Measurements from ENCODE around the gene SARDH. TPM values are rescaled to one million over a fixed set of nuclear protein-coding genes. Genes with fewer than 3 reads are reported as not detected.

SARDH gene
- total RNA-seq, 1 donor from 2014 or later = 1.3 TPM

GRCh38 chr9:133738640-133739225, 581 bp upstream of the SARDH start:
- intact Hi-C loops (cut with DNase I) = no loop called here
- peak; percentile 55 for DNase-seq (ENCODE audit: low spot score)

DNA sequence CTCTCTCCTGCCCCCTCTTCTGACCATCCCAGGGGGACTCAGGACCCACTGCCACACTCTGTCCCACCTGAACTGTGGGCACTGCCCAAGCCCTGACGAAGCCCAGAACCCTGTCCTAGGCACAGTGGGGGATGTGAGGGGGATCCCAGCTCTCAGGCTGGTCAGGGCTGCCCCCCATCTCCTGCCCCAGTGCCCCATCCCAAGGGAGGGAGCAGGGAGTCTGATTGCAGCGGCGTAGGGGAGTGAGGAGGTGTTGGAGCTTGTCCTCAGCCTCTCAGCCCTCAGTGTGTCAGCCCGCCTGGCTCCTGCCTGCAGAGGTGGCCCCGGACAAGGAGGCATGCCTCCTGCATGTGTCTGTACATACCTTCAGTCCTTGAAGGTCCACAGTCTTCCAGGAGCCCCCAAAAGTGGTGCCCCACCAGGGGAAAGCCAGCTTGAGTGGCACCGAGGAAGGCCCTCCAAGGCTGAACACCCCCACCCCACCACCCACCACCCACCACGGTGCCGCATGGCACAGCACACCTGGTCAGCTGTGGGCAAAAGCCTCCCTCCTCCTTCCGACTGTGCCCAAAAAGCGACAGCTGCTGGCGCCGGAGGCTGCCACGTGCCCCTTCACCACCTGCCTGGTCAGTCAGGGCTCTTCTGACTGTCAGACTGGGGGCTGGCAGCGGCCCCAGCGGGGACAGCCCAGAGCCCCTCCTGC, 930 bp downstream of the SARDH start:
- intact Hi-C loops (cut with DNase I) = no loop called here

GRCh38 chr9:133735931-133736330, 2.2 kb downstream of the SARDH start:
- no peak for DNase-seq (ENCODE audit: low spot score)
- intact Hi-C loops (cut with DNase I) = no loop called here

More for the DNA sequence above, 930 bp downstream of the SARDH start:
- DNase-seq (ENCODE audit: low spot score) = peak; percentile 64

- intact Hi-C loops (cut with DNase I) = no loop called here
- peak; percentile 24 for DNase-seq (ENCODE audit: low spot score)
Measured at GRCh38 chr9:133735415-133735775, 2.8 kb downstream of the SARDH start.

GRCh38 chr9:133734590-133735414, 3.4 kb downstream of the SARDH start:
- intact Hi-C loops (cut with DNase I) = no loop called here
- DNase-seq (ENCODE audit: low spot score) = peak; percentile 58

DNA sequence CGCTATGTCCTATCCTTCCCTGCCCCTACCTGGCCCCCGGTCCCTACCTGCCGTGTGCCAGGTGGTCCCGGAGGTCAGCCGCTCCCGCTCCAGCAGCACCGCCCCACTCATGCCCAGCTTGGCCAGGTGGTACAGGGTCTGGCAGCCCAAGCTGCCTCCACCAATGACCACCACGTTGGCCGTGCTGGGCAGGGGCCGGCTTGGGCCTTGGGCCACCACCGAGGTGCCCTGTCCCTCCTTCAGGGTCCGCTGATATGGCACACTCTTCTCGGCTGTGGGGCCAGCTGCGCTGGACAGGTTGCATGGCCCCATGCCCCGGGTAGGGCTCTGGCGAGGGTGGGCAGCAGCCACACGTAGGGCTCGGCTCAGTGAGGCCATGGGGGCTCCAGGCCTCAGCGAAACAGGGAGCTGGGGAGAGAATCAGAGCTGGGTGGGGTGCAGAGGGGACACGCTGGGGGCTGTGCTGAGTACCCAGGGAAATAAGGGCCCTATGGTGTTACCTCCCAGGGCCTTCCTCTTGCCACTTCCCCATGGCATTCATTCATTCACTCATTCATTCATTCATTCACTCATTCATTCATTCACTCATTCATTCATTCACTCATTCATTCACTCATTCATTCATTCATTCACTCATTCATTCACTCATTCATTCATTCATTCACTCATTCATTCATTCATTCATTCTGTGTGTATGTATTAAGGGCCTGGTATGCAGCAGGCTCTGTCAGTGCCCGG, 4.2 kb downstream of the SARDH start:
- intact Hi-C loops (cut with DNase I) = no loop called here
- DNase-seq (ENCODE audit: low spot score) = peak; percentile 62

GRCh38 chr9:133733421-133733795, 4.7 kb downstream of the SARDH start:
- intact Hi-C loops (cut with DNase I) = no loop called here
- no peak for DNase-seq (ENCODE audit: low spot score)

- DNase-seq (ENCODE audit: low spot score) = peak; percentile 33
- intact Hi-C loops (cut with DNase I) = no loop called here
Measured at GRCh38 chr9:133732639-133733408, 5.3 kb downstream of the SARDH start.

- peak; percentile 69 for DNase-seq (ENCODE audit: low spot score)
- intact Hi-C loops (cut with DNase I) = no loop called here
Measured at GRCh38 chr9:133731876-133732638, 6.1 kb downstream of the SARDH start.

GRCh38 chr9:133730994-133731715, 7.0 kb downstream of the SARDH start:
- DNase-seq (ENCODE audit: low spot score) = peak; percentile 63
- intact Hi-C loops (cut with DNase I) = no loop called here

DNA sequence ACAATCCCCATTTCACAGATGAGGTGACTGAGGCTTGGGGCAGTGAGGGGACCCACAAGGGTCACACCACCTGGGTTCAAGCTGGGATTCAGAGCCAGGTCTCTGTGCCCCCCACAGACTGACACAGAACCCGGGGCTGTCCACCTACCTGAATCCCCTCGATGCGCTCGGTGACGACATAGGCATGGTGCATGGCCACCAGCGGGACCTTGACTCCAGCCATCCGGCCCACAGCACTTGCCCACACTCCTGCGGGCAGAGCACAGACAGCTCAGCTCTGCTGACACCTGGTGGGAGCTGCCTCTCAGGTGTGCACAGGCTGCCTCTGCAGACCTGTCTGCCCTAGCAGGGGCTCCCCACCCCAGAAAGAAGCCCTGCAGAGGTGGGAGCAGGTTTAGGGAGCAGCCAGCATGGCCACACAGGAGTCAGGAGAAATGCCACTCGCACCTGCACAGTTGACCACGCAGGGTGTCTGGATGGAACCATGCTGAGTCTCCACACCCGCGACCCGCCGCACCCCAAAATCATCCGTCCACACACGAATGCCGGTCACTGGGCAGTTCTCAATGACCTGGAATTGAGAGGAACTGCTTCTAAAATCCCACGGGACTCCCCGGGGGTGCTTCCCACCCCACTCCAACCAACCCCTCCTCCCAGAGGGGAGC, 8.4 kb downstream of the SARDH start:
- peak; percentile 68 for DNase-seq (ENCODE audit: low spot score)
- intact Hi-C loops (cut with DNase I) = loop anchor here (10.0 kb wide), 1 partner anchor 325 kb away; no protein-coding TSS in a partner anchor

GRCh38 chr9:133728856-133729616, 9.1 kb downstream of the SARDH start:
- peak; percentile 51 for DNase-seq (ENCODE audit: low spot score)
- intact Hi-C loops (cut with DNase I) = loop anchor here (10.0 kb wide), 1 partner anchor 324 kb away; no protein-coding TSS in a partner anchor

GRCh38 chr9:133727876-133728441, 10.2 kb downstream of the SARDH start:
- peak; percentile 63 for DNase-seq (ENCODE audit: low spot score)
- intact Hi-C loops (cut with DNase I) = loop anchor here (2.0 to 10.0 kb wide), 2 partner anchors 195 to 323 kb away; no protein-coding TSS in a partner anchor

- intact Hi-C loops (cut with DNase I) = loop anchor here (2.0 to 10.0 kb wide), 2 partner anchors 195 to 323 kb away; no protein-coding TSS in a partner anchor
- peak; percentile 60 for DNase-seq (ENCODE audit: low spot score)
Measured at GRCh38 chr9:133727277-133727875, 10.8 kb downstream of the SARDH start.
